Stomach (tissue), 9 donors: ENCODE data around the gene NELL1. TPM values are rescaled to one million over a fixed set of nuclear protein-coding genes. Genes with fewer than 3 reads are reported as not detected.

Source experiments
- DNase-seq, 2 donors: peaks; one replicate each; pipeline versions ENCODE4 v3.0.0 to v3.0.0-alpha.2; 2013 to 2019
- H3K27ac ChIP-seq, 5 donors: fragments of 200-600 bp in 4 of 5; sonication (generic) in 4 of 5; one replicate each; pipeline ENCODE4 v1.5.1; 2013 to 2019; ENCODE audit warnings: mild to moderate bottlenecking in 1 of 5, moderate library complexity in 1 of 5
- H3K27me3 ChIP-seq, 3 donors: fragments of 200-600 bp; sonication (generic); one replicate each; pipeline ENCODE4 v1.5.1; 2017 to 2019; ENCODE audit warnings: mixed run types in 1 of 3
- H3K36me3 ChIP-seq, 4 donors: fragments of 200-600 bp; sonication (generic); 1 replicate in 3 of 4; 2 replicates in 1 of 4; pipeline ENCODE4 v1.5.1; 2016 to 2019
- H3K4me1 ChIP-seq, 4 donors: fragments of 200-600 bp; sonication (generic); one replicate each; pipeline ENCODE4 v1.5.1; 2016 to 2019
- H3K4me3 ChIP-seq, 4 donors: fragments of 200-600 bp; sonication (generic) in 3 of 4; one replicate each; pipeline ENCODE4 v1.5.1; 2016 to 2019; ENCODE audit warnings: mild to moderate bottlenecking in 1 of 4
- H3K9me3 ChIP-seq, 4 donors: fragments of 200-600 bp; sonication (generic); one replicate each; pipeline ENCODE4 v1.5.1; 2016 to 2019
- EP300 ChIP-seq: sonication (generic); formaldehyde crosslinking; IDR thresholded peaks from one replicate; pipeline ENCODE4 v1.6.1; 2017; ENCODE audit warnings: antibody characterized with exemption
- POLR2A ChIP-seq, 4 donors: fragments of 450-650 bp; IDR thresholded peaks; one replicate each; pipeline ENCODE4 v1.6.1; 2016; ENCODE audit warnings: antibody characterized with exemption in 4 of 4, control low read depth in 2 of 4, mild to moderate bottlenecking in 1 of 4, moderate library complexity in 1 of 4
- POLR2AphosphoS5 ChIP-seq, 3 donors: sonication (generic); formaldehyde crosslinking; IDR thresholded peaks; one replicate each; pipeline ENCODE4 v1.6.1; 2016; ENCODE audit warnings: antibody characterized with exemption in 3 of 3
- WGBS, 5 donors: extraction: QIAGEN DNeasy Blood & Tissue Kit in 3 of 5; methylation state at CpG; one replicate each; pipeline versions ENCODE4 v1.1.5 to v1.1.7; 2013 to 2018; 5-methylcytosine and 5-hydroxymethylcytosine counted together
- intact Hi-C: fragments of 100-400 bp; cut with DNase I; formaldehyde crosslinking; loops from one replicate; pipeline ENCODE4 v1.15.1; 2023; ENCODE audit warnings: low total_unique reads
- polyA plus RNA-seq, 3 donors: library from polyadenylated mRNA; stranded (reverse); fragments of 200-250 nt; gene quantifications; one replicate each; pipeline ENCODE4 v1.2.3, GENCODE V29; 2013
- total RNA-seq, 5 donors: library from RNA; depleted of rRNA; stranded (reverse); fragments of >200 nt; gene quantifications; one replicate each; pipeline versions ENCODE4 v1.1.0 to v1.2.3, GENCODE V29; 2014 to 2016
- TF ChIP-seq, protein P1 (sequence below), 7 experiments: fragments of 450-650 bp in 4 of 7; fragments of 200-600 bp in 3 of 7; sonication (generic) in 3 of 7; IDR thresholded peaks; one replicate each; pipeline ENCODE4 v1.5.1; 2016 to 2019; ENCODE audit warnings: antibody characterized with exemption in 7 of 7, control low read depth in 2 of 7, mild to moderate bottlenecking in 1 of 7
- donor health status: healthy with polysubstance abuse.
- donor health status: Bipolar disorder and iron deficiency.
- donor health status: healthy.

NELL1 gene
- total and polyA plus RNA-seq, 8 donors, result 0.05 to 15.4 (median 2.7) TPM; not detected in 5

DNA sequence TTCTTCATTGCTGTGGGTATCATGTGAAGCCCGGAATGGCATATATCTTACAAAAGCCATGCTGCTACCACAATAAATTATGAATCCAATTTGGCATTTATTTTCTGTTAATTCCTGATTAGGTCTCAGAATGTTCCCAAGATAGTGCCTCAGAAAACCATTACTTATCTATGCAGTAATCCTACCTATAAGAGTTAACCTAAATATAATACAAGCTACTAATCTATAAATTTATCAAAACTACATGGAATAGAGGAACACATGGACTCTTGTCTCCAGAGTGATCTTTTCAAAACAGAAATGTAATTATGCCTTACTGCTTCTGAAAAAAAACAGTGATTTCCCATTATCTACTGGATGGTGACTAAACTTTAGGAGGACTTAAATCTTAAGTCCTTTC is 835.7 kb downstream of the NELL1 start:
- WGBS, 5 donors, result 72 to 96% (median 79%) methylated on average over 1 of the region's 1 CpG
- no peak overlapping the region for H3K27ac ChIP-seq
- no peak overlapping the region for H3K4me3 ChIP-seq
- intact Hi-C loops, result no loop called here
- no peaks in the 10 kb centered on the region for H3K9me3 ChIP-seq
- H3K27me3 ChIP-seq, result no peaks in the 10 kb centered on the region
- no peaks in the 10 kb centered on the region for H3K36me3 ChIP-seq
- no peak for TF ChIP-seq EP300
- TF ChIP-seq, protein P1, sequence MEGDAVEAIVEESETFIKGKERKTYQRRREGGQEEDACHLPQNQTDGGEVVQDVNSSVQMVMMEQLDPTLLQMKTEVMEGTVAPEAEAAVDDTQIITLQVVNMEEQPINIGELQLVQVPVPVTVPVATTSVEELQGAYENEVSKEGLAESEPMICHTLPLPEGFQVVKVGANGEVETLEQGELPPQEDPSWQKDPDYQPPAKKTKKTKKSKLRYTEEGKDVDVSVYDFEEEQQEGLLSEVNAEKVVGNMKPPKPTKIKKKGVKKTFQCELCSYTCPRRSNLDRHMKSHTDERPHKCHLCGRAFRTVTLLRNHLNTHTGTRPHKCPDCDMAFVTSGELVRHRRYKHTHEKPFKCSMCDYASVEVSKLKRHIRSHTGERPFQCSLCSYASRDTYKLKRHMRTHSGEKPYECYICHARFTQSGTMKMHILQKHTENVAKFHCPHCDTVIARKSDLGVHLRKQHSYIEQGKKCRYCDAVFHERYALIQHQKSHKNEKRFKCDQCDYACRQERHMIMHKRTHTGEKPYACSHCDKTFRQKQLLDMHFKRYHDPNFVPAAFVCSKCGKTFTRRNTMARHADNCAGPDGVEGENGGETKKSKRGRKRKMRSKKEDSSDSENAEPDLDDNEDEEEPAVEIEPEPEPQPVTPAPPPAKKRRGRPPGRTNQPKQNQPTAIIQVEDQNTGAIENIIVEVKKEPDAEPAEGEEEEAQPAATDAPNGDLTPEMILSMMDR (IDR thresholded peaks at IDR 0.05), result no peak
- TF ChIP-seq POLR2A (IDR thresholded peaks at IDR 0.05), result no peak
- no peak for TF ChIP-seq POLR2AphosphoS5 (IDR thresholded peaks at IDR 0.05)
- DNase-seq, result no peak
- no peaks in the 10 kb centered on the region for H3K4me1 ChIP-seq

DNA sequence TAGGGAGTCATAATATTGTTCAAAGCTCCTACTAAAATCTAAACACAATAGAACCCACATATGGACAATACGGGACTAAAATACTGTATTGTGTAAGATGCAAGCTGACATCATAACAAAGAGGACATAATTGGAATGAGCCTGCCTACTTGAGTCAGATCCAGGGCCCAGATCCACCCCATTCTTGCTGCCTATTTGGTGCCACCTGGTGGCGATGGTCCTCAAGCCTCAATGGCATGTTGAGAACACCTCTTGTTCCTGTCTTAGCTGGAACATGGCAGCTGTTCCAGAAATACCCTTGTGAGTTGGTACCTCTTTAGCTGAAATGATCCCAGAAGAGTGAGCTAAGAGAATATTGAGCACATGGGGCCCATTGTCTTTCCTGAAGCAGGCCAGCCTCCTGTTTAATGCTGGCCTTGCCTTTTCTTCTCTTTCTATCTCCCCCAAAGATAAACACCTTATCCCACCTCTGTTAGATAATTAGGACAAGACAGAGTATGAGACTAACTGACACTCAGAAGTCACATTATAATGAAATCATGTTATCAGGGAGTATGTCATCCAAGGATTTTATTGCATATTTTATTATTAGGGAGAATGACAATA is 842.6 kb downstream of the NELL1 start:
- 24 to 41% (median 34%) methylated on average over 2 of the region's 2 CpGs for WGBS, 5 donors
- no peak overlapping the region for H3K4me3 ChIP-seq
- H3K27ac ChIP-seq, result no peak overlapping the region
- no peaks in the 10 kb centered on the region for H3K9me3 ChIP-seq
- no peaks in the 10 kb centered on the region for H3K27me3 ChIP-seq
- no peaks in the 10 kb centered on the region for H3K36me3 ChIP-seq
- peak; percentile 68 to 71 for DNase-seq
- intact Hi-C loops, result no loop called here
- TF ChIP-seq EP300, result no peak
- TF ChIP-seq, protein P1 (IDR thresholded peaks at IDR 0.05), result peak in 4 of 7 experiments; percentile 15 to 46 (median 32)
- no peak for TF ChIP-seq POLR2A (IDR thresholded peaks at IDR 0.05)
- no peak for TF ChIP-seq POLR2AphosphoS5 (IDR thresholded peaks at IDR 0.05)
- no peaks in the 10 kb centered on the region for H3K4me1 ChIP-seq

- peak in 1 of 2 donors; percentile 38 for DNase-seq
Observed at GRCh38 chr11:21514316-21514715, 844.9 kb downstream of the NELL1 start.

GRCh38 chr11:21520244-21520643 is 850.9 kb downstream of the NELL1 start:
- intact Hi-C loops, result no loop called here
- WGBS, 5 donors, result 71 to 92% (median 85%) methylated on average over 1 of the region's 1 CpG
- Histone ChIP-seq H3K36me3 (no peaks in the 10 kb centered on the region), H3K27ac (no peak overlapping the region), H3K4me3 (no peak overlapping the region), H3K9me3 (no peaks in the 10 kb centered on the region), H3K4me1 (no peaks in the 10 kb centered on the region), H3K27me3 (no peaks in the 10 kb centered on the region)
- TF ChIP-seq POLR2AphosphoS5 (IDR thresholded peaks at IDR 0.05) (no peak), POLR2A (IDR thresholded peaks at IDR 0.05) (no peak), EP300 (no peak)
- TF ChIP-seq, protein P1 (IDR thresholded peaks at IDR 0.05), result no peak
- no peak for DNase-seq

More at GRCh38 chr11:21514316-21514715, 844.9 kb downstream of the NELL1 start:
- Histone ChIP-seq H3K4me3 (no peak overlapping the region), H3K9me3 (no peaks in the 10 kb centered on the region), H3K27me3 (no peaks in the 10 kb centered on the region), H3K27ac (no peak overlapping the region), H3K4me1 (no peaks in the 10 kb centered on the region), H3K36me3 (no peaks in the 10 kb centered on the region)
- intact Hi-C loops, result no loop called here
- TF ChIP-seq POLR2AphosphoS5 (IDR thresholded peaks at IDR 0.05) (no peak), EP300 (no peak), POLR2A (IDR thresholded peaks at IDR 0.05) (no peak)
- TF ChIP-seq, protein P1 (IDR thresholded peaks at IDR 0.05), result no peak
- WGBS, 5 donors, result 47 to 64% (median 48%) methylated on average over 3 of the region's 3 CpGs
